Measurements from ENCODE around the gene BTBD9.

DNA sequence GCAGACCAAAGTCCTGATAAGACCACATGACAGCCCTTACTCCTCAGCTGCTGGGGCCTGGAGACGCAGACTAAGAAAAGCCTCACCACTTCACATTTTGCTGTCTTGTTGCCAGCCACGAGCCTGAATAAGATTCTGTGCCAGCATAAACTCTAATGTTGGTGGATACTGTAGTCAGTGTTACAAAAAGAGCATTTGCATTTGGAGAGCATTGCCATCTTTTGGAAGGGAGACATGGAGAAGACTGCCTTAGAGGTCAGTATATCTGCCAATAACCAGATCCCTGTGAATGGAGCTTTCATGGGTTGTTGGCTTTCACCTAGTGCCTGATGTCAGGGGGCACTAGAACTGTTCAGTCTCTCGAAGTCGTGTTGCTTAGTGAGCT, 505.0 kb downstream of the BTBD9 start:
- TF ChIP-seq CTCF (IDR thresholded peaks at IDR 0.05; ENCODE audit: borderline replicate concordance, extremely low read depth, low read length, poor library complexity, severe bottlenecking) (no peak), EZH2 (IDR thresholded peaks at IDR 0.05; ENCODE audit: borderline replicate concordance, low read depth, low read length, severe bottlenecking) (no peak)

All from DND-41 (cell line).